Right hindlimb (tissue), 1 donor: ENCODE data around the gene LGR6.
"Not testable (repeated sequence)": the region's sequence is repeated elsewhere in the genome, so short reads cannot be mapped to it uniquely, and the experiment has no call there.

Experiments used
- DNase-seq: peaks from one replicate; pipeline ENCODE4 v3.0.0-alpha.2; 2018

LGR6 gene, protein sequence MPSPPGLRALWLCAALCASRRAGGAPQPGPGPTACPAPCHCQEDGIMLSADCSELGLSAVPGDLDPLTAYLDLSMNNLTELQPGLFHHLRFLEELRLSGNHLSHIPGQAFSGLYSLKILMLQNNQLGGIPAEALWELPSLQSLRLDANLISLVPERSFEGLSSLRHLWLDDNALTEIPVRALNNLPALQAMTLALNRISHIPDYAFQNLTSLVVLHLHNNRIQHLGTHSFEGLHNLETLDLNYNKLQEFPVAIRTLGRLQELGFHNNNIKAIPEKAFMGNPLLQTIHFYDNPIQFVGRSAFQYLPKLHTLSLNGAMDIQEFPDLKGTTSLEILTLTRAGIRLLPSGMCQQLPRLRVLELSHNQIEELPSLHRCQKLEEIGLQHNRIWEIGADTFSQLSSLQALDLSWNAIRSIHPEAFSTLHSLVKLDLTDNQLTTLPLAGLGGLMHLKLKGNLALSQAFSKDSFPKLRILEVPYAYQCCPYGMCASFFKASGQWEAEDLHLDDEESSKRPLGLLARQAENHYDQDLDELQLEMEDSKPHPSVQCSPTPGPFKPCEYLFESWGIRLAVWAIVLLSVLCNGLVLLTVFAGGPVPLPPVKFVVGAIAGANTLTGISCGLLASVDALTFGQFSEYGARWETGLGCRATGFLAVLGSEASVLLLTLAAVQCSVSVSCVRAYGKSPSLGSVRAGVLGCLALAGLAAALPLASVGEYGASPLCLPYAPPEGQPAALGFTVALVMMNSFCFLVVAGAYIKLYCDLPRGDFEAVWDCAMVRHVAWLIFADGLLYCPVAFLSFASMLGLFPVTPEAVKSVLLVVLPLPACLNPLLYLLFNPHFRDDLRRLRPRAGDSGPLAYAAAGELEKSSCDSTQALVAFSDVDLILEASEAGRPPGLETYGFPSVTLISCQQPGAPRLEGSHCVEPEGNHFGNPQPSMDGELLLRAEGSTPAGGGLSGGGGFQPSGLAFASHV

GRCh38 chr1:202193614-202194327 lies at the start of gene LGR6:
LGR6 (plus strand) TSS chr1:202193799; CDS start chr1:202193990, 191 bp downstream.
- no peak for DNase-seq

DNA sequence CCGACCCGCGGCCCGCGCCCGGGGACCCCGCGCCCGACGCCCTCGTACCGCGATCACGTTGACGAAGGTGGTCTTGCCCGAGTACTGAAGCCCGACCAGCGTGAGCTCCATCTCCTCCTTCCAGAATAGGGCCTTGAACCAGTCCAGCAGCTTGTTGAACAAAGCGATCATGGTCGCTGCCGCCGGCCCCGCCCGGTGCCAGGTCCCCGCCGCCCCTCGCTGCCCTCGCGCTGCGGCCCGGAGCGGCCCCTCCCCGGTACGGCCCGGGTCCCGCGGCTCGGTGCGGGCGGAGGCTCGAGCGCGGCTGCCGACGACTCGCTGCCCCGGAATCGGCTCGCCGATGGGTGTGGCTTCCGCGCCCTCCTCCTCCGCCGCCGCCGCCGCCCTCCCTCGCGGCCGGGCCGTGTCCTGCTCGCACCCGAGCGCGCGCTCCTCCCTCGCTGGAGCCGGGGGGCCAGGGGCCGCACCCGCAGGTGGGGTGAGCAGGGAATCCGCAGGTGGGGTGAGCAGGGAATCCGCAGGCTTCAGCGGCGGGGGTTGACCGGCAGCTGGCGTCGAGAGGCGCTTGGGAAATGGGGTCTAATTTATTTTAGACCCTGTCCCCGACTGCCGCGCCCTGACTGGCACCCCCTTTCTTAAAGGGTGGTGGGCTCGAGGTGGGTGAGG lies 49.1 kb upstream of the LGR6 start, which contains the start of gene ARL8A:
Gene ARL8A, minus strand, starts transcription at position 336 of the 666 bp plus-strand sequence. Its CDS starts 165 bp downstream, at position 171.
- peak; percentile 79 for DNase-seq

DNA sequence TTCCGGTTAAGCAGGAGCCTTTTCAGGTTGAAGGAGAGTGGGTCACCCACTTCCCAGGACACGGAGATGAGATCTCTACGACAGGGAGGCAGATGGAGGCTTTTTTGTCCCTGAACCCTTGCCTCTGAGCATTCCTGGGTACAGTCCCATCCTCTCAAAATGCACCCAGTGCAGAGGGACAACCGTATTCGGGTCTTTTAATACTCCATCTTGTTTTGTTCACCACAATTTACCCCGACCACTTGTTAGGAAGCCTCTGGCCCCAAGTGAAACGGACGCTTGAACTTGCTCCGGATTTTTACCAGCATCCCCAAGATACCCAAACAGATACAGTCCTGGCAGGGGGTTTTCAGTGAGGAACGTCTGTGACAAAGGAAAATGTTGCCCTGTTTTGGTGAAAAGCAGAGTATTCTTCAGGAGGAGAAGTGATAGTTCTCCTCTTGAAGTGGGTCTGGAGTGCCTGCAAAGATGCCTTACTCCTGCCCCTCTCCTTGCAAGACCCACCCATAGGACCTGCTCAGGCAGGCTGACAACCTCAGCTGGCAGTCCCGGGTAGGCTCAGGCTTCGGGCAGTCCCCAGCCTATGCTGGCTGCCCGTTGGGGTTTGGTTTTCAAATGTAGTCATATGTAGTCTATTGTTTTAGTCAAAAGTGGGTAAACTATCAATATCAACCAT lies 48.4 kb upstream of the LGR6 start:
- no peak for DNase-seq

DNA sequence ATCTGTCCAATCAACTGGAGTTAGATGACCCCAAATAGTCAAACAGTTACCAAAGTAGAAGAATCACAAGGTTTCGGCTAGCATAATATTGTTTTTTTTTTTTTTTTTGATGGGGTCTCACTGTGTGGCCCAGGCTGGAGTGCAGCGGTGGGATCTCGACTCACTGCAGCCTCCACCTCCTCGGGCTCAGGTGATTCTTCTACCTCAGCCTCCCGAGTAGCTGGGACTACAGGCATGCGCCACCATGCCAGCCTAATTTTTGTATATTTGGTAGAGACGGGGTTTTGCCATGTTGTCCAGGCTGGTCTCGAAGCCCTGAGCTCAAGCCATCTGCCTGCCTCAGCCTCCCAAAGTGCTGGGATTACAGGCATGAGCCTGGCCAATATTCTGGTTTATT lies 47.9 kb upstream of the LGR6 start:
- DNase-seq: not testable (repeated sequence)

GRCh38 chr1:202146279-202146678 lies 47.3 kb upstream of the LGR6 start:
- no peak for DNase-seq

DNA sequence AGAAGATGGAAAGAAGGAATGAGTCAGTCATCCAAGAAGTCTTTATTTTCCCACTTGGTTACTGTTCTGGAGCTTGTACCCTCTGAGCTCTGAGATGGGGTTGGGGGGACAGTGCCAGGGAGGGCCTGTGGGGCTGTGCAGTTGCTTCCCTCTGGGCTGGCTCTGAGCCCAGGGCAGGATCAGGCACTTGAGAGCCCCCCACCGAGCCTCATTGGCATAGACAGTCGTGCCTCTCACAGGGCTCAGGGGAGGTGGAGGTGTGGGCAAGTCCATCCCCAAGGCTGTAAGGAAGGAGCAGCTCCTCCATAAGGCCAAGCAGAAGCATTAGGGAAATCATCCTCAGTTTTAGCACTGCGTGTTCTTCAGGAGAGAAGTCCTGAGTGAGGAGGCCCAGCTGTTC lies 46.6 kb upstream of the LGR6 start:
- DNase-seq: no peak

DNA sequence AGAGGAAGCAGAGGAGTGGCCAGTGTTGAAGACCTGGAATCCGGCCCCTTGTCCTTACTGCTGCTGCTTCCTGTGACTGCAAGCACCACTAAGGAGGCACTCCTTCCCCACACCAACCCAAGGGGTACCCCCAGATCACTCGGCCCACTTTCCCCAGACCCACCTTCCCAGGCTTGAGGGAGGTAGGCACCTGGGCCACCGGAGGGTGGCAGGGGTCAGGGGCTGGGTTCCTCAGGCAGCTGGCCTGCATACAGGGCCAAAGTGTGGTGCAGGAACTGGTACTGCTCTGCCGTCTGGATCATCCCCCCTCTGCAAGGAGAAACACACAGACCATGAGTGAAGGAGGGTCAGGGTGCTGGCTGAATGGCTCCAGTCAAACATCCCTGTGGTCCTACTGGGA lies 45.2 kb upstream of the LGR6 start:
- DNase-seq: no peak

DNA sequence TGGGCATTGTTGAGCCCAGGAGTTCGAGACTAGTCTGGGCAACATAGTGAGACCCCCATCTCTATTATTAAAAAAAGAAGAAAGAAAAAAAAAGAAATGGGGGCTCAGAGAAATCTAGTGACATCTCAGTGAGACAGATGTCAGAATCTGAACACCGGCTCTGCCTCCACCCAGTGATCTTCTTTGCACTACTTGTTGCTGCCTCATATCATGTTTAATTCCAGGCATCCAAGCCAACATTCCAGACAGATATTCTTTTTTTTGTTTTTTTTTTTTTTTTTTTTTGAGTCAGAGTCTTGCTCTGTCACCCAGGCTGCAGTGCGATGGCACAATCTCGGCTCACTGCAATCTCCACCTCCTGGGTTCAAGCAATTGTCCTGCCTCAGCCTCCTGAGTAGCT lies 44.0 kb upstream of the LGR6 start:
- DNase-seq: no peak

- no peak for DNase-seq
These were observed 43.4 kb upstream of the LGR6 start for GRCh38 chr1:202150187-202150586.

DNA sequence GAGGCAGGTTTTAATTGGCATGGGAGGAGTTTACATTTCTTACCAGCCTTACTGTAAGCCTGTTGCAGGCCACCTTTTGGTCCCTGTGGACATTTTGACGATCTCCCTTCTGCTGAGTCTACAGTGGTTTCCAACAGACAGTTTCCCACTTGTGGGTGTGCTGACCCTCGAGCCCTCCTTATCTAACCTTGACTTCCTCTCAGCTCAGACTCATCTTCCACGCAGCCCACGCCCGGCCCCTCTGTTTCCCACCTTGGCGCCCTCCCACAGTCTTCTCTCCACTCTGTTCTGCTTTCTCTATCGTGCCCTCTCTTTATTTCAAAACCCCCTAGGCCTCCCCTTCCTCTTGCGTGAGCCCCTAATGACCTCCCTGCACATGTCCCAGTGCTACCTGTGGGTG lies 43.0 kb upstream of the LGR6 start:
- no peak for DNase-seq

- DNase-seq: no peak
These were observed 42.6 kb upstream of the LGR6 start for GRCh38 chr1:202151045-202151444.

- DNase-seq: no peak
These were observed 41.2 kb upstream of the LGR6 start for GRCh38 chr1:202152399-202152798.

DNA sequence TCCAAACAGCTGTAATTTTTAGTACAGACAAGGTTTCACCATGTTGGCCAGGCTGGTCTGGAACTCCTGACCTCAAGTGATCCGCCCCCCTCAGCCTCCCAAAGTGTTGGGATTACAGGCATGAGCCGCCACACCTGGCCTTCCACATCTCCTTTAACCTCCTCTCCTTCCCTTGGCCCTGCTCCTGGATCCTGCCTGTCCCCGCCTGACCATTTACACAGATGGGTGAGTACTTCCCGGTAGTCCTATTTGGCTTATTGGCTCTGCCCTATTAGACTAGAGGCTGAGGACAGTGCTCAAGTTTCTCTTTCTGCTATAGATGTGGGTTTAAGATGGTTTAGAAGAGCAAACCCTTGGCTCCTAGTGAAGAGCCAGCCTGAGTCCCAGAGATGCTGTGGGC lies 40.3 kb upstream of the LGR6 start:
- DNase-seq: no peak

GRCh38 chr1:202154148-202154765 lies 39.3 kb upstream of the LGR6 start:
- DNase-seq: no peak

DNA sequence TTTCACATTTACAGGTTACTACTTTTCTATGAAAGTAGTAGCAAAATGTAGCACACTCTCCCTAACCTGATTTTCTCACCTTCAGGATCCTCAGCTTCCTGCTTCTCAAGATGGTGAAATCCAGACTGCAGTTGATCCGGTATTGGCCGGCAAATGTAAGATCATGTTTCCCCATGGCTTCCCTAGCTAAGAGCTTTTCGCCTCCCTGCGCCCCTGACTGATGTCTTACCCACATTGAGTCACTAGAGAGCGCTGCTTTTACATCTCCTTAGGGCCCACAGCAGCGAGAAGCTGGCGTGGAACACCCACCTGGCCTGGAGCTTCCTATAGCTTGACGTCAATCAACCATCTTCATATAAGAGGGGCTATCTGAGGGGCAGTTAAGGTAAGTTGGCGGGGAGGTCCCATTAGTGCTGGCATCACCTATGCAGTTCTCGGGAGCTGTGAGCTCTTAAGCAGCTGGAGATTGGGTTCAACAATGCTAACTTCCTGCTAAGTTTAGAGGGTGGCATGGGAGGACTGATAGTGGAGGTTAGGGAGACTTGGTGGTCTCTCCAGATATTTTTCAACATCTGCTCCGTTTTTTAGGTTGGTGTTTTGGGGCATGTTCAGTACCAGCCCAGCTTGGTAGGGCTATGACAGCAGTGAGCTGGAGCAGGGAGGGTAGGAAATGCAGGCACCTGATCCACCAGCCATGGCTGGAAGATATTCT lies 38.7 kb upstream of the LGR6 start:
- peak; percentile 56 for DNase-seq

GRCh38 chr1:202155478-202156021 lies 38.0 kb upstream of the LGR6 start:
- no peak for DNase-seq

GRCh38 chr1:202156590-202156989 lies 37.0 kb upstream of the LGR6 start:
- no peak for DNase-seq

DNA sequence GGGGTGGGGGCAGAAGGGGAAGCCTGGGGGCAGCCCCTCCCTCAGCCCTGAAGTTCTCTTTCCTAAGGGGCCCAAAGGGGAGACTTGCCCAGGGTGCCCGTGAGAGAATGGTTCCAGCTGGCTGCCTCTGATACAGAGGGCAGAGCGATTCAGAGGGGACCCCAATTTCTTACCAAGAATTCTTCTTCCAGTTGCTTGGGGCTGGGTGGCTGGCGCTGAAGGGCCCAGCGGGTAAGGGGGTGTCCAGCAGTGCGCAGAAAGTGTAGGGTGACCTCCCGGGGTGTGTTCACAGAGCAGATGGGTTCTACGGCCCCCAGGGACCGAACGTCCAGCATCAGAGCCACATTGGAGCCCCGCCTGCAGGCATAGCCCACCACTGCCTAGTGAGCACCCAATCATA lies 35.7 kb upstream of the LGR6 start:
- no peak for DNase-seq

DNA sequence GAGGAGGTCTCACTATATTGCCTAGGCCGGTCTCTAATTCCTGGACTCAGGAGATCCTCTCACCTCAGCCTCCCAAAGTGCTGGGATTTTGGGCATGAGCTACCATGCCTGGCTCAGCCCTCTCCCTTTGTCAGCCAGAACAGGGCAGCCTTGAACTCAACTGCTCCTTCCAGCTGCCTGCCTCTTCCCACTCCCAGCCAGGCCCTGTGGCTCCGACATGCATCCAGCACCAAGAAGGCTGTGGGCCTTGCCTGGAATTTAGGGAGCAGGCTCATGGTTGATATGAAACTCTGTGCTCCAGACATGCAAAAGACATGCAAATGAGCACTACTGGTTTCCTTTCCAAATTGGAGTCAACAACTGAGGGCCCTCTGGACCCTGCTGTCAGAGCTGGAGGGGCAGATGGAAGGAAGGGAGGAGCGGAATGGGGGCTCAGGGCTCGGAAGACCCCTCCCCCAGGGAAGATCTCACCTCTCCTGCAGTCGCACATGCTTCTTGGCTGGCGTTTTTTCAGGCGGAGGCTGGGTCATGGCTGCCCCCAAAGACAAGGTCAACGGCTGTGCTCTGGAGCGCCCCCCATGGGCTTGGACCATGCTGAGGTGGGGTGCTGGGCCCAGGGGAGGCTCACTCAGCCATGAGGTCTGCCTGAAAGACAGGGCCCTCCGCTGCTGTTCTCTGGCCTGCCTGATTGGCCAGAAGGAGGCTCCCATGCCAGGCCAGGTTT lies 34.6 kb upstream of the LGR6 start:
- DNase-seq: no peak
